Measurements from ENCODE around the gene MAPRE2.

Gene MAPRE2

DNA sequence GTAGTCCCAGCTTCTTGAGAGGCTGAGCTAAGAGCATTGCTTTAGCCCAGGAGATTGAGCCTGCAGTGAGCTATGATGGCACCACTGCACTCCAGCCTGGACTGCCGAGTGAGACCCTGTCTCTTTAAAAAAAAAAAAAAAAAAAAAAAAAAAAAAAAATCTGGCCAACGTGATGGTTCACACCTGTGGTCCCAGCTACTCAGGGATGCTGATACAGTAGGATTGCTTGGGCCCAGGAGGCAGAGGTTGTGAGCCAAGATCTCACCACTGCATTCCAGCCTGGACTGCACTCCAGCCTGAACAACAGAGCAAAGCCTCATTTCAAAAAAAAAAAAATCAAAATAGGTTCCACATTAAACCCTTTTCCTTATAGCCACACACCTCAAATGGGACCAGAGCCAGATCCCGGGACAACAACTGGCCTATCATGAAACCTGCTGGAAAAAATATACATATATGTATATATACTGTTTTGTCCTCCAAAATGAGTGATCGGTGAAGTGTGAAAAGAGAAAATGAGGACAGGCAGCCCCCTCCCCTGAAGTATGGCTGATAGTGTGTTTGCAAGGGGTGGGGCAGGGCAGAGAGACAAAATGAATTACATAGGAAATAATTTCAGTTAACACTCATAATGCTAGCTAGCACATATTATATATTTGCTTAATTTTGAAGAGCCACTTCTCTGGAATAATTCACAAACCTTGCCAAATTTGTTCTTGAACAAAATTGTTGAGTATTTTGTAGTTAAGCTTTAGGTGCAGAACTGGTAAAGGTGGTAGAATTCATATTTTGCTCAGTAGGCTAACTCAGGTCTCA lies 22.9 kb downstream of the MAPRE2 start:
- Mint-ChIP-seq H3K36me3 (ENCODE audit: low read depth) (no peaks in the 10 kb centered on the region), H3K27me3 (ENCODE audit: low read depth) (no peaks in the 10 kb centered on the region), H3K4me3 (no peak overlapping the region), H3K27ac (no peak overlapping the region), H3K9me3 (no peaks in the 10 kb centered on the region), H3K4me1 (no peaks in the 10 kb centered on the region)
- TF ChIP-seq, protein P1, sequence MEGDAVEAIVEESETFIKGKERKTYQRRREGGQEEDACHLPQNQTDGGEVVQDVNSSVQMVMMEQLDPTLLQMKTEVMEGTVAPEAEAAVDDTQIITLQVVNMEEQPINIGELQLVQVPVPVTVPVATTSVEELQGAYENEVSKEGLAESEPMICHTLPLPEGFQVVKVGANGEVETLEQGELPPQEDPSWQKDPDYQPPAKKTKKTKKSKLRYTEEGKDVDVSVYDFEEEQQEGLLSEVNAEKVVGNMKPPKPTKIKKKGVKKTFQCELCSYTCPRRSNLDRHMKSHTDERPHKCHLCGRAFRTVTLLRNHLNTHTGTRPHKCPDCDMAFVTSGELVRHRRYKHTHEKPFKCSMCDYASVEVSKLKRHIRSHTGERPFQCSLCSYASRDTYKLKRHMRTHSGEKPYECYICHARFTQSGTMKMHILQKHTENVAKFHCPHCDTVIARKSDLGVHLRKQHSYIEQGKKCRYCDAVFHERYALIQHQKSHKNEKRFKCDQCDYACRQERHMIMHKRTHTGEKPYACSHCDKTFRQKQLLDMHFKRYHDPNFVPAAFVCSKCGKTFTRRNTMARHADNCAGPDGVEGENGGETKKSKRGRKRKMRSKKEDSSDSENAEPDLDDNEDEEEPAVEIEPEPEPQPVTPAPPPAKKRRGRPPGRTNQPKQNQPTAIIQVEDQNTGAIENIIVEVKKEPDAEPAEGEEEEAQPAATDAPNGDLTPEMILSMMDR (IDR thresholded peaks at IDR 0.05; ENCODE audit: unreplicated experiment in 3 of 3): no peak

- Mint-ChIP-seq H3K4me1 (no peaks in the 10 kb centered on the region), H3K27ac (no peak overlapping the region), H3K4me3 (no peak overlapping the region), H3K36me3 (ENCODE audit: low read depth) (peaks cover 11% of the 10 kb centered on the region), H3K9me3 (no peaks in the 10 kb centered on the region), H3K27me3 (ENCODE audit: low read depth) (no peaks in the 10 kb centered on the region)
- TF ChIP-seq, protein P1 (IDR thresholded peaks at IDR 0.05; ENCODE audit: unreplicated experiment in 3 of 3): no peak
Observed at GRCh38 chr18:35067454-35067853, 26.2 kb downstream of the MAPRE2 start.

GRCh38 chr18:35071819-35072247 lies 30.6 kb downstream of the MAPRE2 start:
- Mint-ChIP-seq H3K36me3 (ENCODE audit: low read depth) (peaks cover 11% of the 10 kb centered on the region), H3K27ac (no peak overlapping the region), H3K4me1 (no peaks in the 10 kb centered on the region), H3K4me3 (no peak overlapping the region), H3K9me3 (no peaks in the 10 kb centered on the region), H3K27me3 (ENCODE audit: low read depth) (no peaks in the 10 kb centered on the region)
- TF ChIP-seq, protein P1 (IDR thresholded peaks at IDR 0.05; ENCODE audit: unreplicated experiment in 3 of 3): no peak

- Mint-ChIP-seq H3K36me3 (ENCODE audit: low read depth) (peaks cover 11% of the 10 kb centered on the region), H3K27ac (no peak overlapping the region)
Observed at GRCh38 chr18:35072616-35073015, 31.4 kb downstream of the MAPRE2 start.

GRCh38 chr18:35073186-35074105 lies 32.2 kb downstream of the MAPRE2 start:
- Mint-ChIP-seq H3K9me3 (no peaks in the 10 kb centered on the region), H3K27me3 (ENCODE audit: low read depth) (no peaks in the 10 kb centered on the region), H3K36me3 (ENCODE audit: low read depth) (peaks cover 11% of the 10 kb centered on the region), H3K4me1 (no peaks in the 10 kb centered on the region), H3K4me3 (no peak overlapping the region), H3K27ac (no peak overlapping the region)
- TF ChIP-seq, protein P1 (IDR thresholded peaks at IDR 0.05; ENCODE audit: unreplicated experiment in 3 of 3): no peak

More at GRCh38 chr18:35072616-35073015, 31.4 kb downstream of the MAPRE2 start:
- TF ChIP-seq, protein P1 (IDR thresholded peaks at IDR 0.05; ENCODE audit: unreplicated experiment in 3 of 3): no peak
- no peaks in the 10 kb centered on the region for H3K4me1 Mint-ChIP-seq
- no peaks in the 10 kb centered on the region for H3K9me3 Mint-ChIP-seq
- no peaks in the 10 kb centered on the region for H3K27me3 Mint-ChIP-seq (ENCODE audit: low read depth)
- no peak overlapping the region for H3K4me3 Mint-ChIP-seq
